Raji (cell line): ENCODE data around the gene SCARF2.

Source experiments
- POLR2A ChIP-seq: IDR thresholded peaks from 2 replicates; pipeline ENCODE4 v1.6.1; 2011; ENCODE audit warnings: low read depth, low read length, control low read depth; ENCODE audit not compliant: insufficient read depth

Gene SCARF2

DNA sequence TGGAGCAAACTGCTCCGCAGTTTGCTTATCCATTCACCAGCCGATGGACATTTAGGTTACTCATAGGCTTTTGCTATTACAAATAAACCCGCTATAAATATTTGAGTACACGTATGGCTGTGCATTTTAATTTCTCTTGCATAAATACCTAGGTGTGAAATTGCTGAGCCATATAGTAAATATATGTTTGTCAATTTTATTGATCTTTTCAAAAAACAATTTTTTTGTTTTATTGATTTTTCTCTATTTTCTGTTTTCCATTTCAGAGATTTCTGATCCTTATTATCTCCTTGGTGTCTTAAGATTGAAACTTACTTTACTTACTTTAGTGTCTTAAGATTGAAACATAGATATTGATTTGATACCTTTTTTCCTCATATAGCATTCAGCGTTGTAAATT is 39.2 kb downstream of the SCARF2 start:
- no peak for TF ChIP-seq POLR2A

DNA sequence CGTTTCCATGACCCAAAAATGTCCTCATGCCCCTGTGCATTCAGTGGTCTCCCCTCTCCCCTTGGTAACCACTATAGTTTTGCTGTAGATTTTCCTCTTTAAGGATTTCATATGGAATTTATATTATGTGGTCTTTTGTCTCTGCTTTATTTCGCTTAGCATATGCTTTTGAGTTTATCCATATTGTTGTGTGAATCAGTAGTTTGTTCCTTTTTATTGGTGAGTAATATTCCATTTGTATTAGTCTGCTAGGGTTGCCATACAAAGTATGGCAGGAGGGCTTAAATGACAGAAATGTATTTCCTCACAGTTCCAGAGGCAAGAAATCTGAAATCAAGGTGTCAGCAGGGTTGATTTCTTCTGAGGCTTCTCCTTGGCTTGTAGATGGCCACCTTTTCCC is 40.1 kb downstream of the SCARF2 start:
- TF ChIP-seq POLR2A: no peak

DNA sequence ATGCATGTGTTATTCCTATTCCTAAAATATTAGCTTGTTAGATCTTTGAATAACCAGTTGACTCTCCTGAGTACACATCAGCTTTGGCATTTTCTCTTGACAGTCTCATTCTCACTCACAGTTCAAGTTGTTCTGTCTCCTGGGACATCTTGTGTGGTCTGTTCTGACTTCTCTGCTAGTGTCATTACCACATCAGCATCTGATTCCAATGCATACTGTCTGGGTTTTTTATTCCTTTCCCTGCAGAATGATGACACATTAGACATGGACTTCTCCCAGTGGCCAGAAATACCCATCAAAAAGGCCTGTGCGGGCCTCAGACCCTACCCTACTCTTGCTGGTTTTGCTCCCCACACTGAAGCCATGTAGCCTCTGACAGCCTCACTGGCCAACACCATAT is 41.0 kb downstream of the SCARF2 start:
- no peak for TF ChIP-seq POLR2A

DNA sequence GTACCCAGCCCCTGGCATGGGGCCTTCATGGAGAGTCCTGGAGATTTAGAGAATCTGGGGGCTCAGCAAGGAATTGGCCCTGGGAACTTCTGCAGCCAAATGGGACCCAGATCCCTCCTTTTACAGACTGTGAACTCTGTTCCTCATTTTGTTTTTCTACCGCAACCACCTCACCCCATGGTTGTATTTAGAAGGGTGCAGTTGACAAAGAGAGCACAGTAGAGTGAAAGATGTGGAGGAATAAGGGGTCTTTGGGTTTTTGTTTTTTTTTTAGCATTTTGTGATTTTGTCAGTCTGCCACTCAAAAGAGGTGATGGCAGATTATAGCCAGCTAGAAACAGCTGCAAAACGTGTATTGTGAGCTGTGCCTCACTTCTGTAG is 41.7 kb downstream of the SCARF2 start:
- TF ChIP-seq POLR2A: no peak

DNA sequence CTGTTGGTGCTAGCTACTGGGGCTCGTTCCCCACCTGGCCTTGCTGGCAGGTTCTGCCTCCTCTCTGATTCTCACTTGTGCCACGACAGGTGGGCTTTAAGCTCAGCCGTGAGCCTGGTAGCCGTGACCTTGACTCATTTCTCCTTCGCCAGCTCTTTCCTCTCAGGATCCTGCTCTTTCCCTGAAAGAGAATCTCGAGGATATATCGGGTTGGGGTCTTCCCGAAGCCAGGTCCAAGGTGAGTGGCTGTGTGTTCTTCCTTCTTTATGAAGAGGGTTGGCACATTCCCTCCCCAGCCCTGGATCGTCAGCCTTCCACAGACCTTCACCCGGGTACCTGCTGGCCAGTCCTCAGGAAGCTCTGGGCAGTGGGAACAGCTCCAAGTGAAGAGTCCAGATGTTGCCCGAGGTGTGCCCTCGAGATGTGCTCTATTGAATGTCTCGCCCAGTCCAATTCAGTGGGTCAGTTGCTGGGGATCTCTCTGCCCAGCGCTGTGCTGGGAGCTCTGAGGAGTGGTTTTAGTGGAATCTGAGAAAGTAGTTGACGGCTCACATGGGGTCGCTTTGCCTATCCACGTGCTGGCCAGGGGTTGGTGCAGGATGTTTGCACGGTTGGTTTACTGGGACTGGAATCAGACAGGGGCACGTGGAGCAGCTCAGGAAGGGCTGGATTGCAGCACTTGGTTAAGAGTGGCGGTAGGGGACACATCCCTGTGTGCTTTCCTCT is 42.3 kb downstream of the SCARF2 start:
- TF ChIP-seq POLR2A: no peak

DNA sequence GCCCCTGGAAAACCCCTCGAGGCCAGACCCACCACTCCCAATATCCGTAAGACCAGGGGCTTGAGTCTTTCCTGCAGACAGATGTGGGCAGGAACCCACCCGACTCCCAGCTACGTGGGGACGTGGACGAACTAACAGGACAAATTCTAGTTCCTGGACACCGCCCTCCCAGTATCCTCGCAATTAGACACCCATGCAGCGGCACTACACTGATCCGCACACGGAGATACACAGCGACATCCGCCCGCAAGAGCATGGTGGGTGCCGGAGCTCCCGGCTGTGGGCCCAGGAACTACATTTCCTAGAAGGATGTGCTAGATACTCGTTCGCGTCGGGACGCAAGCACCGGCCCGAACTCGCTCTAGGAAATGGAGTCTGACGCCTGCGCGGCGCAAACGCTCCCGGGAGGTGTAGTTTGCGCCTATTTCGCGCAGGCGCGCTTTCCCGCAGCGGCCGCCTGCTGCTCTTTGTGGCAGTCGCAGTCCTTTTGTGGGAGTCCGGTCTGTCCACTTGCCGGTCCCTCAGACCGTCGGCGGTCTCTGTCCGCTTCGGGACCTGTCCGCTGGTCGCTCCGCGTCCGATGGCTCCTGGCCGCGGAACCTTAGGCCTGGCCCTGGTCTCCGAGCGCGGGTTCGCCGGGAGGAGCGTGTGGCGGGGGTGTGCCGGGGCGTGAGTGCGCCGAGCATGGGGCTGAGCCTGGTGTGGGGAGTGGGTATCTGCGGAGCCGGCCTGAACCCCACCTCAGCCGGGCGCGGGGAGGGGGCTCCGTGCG is 43.7 kb downstream of the SCARF2 start, which contains the start of gene ZNF74:
ZNF74 (plus strand) TSS at position 447 of the 772 bp plus-strand sequence. CDS start 478 bp downstream, outside the sequence.
- TF ChIP-seq POLR2A: no peak

DNA sequence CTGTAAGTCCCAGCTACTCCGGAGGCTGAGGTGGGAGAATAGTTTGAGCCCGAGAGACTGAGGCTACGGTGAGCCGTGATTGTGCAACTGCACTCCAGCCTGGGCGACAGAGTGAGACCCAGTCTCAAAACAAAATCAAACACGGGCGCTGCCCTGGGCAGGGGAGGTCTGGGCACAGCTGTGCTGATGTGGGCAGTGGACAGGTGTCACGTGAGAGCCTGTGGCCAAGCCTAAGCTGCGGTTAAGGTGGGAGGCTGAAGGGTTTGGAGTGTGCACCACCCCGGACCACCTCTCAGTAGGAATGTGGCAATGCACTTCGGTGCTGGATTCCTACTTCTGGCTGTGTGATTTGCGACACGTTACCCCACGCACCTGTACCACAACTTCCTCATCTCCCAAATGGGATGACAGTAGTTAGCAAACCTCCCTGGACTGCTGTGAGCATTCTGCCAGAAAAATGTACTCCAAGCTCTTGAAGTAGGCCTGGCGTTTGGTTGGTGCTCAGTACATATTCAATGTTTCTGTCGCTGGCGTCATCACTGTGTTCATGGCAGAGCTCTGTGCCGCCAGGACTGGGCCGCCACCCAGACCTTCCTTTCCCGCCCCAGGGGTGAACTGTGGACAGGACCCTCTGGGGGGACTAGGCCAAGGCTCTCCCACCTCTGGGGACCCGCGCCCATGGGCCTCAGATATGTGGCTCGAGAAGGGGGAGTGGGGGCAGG is 44.5 kb downstream of the SCARF2 start:
- no peak for TF ChIP-seq POLR2A

DNA sequence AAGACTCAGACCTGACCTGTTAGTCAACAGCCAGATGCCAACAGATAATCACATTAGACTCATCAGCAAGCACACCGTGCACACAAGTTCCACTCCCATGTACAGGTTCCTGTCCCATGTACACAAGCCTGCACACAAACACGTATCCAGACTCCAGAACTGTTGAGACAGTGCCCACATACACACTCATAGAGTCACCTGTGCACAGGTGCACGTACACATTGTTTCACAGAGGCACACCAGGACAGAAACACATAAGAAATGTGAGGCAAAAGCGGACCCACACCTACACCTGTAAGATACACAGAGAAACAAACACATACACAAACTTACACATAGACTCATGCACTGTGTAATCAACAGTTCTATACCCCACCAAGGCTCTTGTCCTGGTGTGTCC is 46.4 kb downstream of the SCARF2 start:
- TF ChIP-seq POLR2A: no peak

DNA sequence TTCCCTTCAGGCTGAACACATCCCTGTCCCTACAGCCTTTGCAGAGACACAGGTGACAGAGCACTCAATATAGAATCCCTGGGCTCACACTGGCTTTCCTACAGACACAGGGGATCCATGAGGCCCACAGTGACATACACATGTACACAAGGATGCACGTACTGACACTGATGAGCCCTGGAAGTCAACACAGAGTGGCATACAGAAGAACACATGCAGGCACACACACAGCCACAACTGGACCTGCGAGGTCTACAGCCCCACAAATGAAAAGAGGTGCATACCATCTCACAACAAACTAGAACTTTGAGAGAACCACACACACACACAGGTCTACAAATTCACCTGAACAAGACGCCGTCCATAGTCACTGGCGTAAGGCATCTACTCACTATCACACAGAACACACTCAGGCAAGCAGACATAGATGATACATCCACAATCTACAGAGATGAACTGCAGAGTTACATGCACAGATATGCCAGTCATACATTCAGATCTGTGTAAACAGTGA is 47.2 kb downstream of the SCARF2 start:
- no peak for TF ChIP-seq POLR2A

DNA sequence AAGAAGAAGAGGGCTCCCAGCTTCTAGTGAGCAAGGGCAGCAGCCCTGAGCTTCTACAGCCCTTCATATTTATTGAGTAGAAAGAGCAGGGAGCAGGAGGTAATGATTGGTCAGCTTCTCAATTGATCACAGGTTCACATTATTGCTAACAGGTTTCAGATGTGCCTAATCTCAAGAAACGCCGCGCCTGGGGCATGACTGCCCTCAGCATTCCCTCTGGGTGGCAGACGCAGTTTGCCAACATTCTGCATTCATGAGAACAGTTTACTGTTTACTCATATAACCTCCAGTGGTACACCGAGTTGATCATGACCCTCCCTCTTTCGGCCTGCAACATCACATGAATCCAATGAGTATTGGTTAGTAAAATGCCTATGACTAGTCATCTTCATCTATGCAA is 48.3 kb downstream of the SCARF2 start:
- no peak for TF ChIP-seq POLR2A

DNA sequence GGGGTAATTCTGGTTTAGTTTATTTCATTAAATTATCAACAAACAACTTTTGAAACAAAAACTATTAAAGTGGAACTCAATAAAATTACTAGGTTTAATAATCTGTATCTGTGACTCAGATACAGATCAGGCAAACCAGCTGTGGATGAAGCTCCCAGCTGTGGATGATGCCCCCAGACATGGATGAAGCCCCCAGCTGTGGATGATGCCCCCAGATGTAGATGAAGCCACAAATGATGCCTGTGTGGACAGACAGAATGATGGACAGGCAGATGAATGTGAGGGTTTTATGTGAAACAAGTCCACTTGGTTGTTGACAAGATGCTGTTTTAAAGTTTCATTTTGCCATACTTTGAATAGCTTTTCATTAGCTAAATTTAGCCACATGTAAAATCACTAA is 49.4 kb downstream of the SCARF2 start:
- no peak for TF ChIP-seq POLR2A

DNA sequence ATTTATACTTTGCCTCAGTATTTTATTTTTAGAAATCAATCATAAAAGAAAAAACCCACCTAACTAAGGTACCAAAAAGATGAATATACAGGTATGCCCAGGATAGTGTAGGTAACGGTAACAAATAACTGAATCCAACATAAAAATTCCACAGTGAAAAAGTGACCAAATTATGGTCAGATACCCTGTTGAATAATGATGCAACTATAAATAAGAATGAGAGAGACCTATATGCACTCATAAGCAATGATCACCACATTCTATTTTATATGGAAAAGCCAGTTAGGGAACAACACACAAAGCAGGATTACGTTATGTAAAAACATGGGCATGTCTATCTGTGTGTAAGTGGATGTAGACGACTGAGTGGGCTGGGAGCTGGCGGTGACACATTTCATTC is 50.7 kb downstream of the SCARF2 start:
- TF ChIP-seq POLR2A: no peak

DNA sequence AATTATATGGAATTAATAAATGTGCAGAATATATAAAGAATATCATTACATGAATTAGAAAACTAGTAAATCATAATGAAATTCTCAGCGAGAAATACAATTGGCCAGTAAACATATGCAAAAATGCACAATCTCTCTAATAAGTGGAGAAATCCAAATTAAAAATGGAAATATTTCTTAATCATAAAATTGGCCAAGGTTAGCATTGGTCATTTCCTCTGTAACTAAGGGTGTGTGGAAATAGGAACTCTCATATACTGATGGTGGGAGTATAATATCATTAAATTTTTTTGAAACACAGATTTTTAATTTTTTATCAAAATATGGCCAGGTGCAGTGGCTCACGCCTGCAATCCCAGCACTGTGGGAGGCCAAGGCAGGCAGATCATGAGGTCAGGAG is 51.3 kb downstream of the SCARF2 start:
- no peak for TF ChIP-seq POLR2A

DNA sequence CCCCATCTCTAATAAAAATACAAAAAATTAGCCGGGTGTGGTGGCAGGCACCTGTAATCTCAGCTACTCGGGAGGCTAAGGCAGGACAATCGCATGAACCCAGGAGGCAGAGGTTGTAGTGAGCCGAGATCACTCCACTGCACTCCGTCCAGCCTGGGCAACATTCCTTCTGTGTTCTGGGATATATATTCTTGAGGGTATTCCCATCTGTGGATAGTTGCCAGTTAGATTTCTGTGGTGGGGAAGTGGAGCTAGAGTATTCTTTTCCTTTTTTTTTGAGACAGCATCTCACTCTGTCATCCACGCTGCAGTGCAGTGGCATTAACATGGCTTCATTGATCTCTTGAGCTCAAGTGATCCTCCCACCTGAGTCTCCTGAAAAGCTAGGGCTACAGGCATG is 52.8 kb downstream of the SCARF2 start:
- TF ChIP-seq POLR2A: no peak

DNA sequence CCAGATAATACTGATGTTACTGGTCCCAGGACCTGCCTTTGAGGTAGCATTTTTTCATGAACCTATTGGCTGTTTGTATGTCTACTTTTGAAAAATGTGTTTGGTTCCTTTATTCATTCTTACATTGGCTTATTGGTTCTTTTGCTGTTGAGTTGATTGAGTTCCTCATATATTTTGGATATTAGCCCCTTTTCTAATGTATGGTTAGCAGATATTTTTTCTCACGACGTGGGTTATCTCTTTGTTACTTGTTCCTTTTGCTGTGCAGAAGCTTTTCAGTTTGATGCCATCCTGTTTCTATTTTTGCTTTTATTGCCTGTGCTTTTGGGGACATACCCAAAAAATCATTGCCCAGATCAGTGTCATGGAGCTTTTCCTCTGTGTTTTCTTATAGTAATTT is 53.5 kb downstream of the SCARF2 start:
- TF ChIP-seq POLR2A: no peak

DNA sequence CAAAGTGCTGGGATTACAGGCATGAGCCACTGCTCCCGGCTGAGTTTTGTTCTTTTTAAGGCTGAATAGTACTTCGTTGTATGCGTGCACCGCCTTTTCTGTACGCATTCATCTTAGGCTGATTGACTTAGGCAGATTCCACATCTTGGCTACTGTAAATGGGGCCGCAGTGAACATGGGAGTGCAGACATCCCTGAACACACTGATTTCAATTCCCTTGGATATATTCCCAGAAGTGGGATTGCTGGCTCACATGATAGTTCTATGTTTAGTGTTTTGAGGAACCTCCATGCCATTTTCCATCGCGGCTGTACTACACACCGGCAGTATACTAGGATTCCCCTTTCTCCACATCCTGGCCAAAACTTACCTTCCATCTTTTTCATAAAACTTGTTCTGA is 54.1 kb downstream of the SCARF2 start:
- TF ChIP-seq POLR2A: no peak

DNA sequence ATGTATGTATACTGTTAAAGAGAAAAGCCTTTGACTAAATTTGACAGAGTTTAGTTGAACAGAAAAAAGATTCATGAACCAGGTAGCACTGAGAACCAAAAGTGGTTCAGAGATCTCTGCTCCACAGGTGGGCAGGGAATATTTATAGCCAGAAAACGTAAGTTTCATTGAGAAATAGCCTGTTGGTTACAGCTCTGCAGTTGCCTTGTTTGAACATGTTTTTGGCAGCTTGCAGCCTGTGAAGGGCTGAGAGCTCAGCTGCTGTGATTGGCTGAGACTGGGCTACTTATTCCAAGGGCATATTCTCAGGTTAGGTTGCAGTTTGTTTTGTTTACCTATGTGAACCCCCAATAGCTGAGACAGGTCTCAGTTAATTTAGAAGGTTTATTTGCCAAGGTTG is 57.1 kb downstream of the SCARF2 start:
- no peak for TF ChIP-seq POLR2A
